ENCODE measurements around the gene IRF2.

DNA sequence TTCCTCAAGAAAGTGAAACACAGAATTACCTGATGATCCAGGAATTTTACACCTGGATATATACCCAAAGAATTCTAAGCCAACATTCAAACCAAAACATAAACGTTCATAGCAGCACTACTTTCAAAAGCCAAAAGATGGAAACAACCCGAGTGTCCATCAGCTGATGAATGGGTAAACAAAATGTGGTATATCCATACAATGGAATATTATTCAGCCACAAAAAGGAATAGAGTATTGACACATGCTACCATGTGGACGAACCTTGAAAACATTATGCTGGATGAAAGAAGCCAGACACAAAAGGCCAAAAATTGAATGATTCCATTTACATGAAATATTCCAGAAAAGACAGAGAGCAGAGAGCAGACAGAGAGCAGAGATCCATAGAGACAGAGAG is 52.0 kb downstream of the IRF2 start:
- TF ChIP-seq, protein P1, sequence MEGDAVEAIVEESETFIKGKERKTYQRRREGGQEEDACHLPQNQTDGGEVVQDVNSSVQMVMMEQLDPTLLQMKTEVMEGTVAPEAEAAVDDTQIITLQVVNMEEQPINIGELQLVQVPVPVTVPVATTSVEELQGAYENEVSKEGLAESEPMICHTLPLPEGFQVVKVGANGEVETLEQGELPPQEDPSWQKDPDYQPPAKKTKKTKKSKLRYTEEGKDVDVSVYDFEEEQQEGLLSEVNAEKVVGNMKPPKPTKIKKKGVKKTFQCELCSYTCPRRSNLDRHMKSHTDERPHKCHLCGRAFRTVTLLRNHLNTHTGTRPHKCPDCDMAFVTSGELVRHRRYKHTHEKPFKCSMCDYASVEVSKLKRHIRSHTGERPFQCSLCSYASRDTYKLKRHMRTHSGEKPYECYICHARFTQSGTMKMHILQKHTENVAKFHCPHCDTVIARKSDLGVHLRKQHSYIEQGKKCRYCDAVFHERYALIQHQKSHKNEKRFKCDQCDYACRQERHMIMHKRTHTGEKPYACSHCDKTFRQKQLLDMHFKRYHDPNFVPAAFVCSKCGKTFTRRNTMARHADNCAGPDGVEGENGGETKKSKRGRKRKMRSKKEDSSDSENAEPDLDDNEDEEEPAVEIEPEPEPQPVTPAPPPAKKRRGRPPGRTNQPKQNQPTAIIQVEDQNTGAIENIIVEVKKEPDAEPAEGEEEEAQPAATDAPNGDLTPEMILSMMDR (IDR thresholded peaks at IDR 0.05; ENCODE audit: poor library complexity, severe bottlenecking) = no peak
- TF ChIP-seq TAF1 (IDR thresholded peaks at IDR 0.05; ENCODE audit: low read depth) = no peak
- TF ChIP-seq EZH2 (IDR thresholded peaks at IDR 0.05; ENCODE audit: borderline replicate concordance, insufficient read depth, low read length, poor library complexity, severe bottlenecking) = no peak
- no peak for TF ChIP-seq SMC3 (conservative IDR thresholded peaks at IDR 0.05; ENCODE audit: poor library complexity)
- no peak for TF ChIP-seq POLR2AphosphoS5 (IDR thresholded peaks at IDR 0.05)
- no peak for TF ChIP-seq RAD21 (conservative IDR thresholded peaks at IDR 0.05)
